Activated CD8-positive, alpha-beta T cell treated with anti-CD3 and anti-CD28 coated beads for 36 hours (primary cell): ENCODE measurements around the gene ANXA10. TPM values are rescaled to one million over a fixed set of nuclear protein-coding genes. Genes with fewer than 3 reads are reported as not detected.

Experiments
- ATAC-seq: fragments of 200-7000 bp; cut with Tn5 transposase; one replicate; pipeline ENCODE4 v1.10.0; 2021; ENCODE audit warnings: mild to moderate bottlenecking, moderate library complexity
- CTCF ChIA-PET: fragments of 350-600 bp; sonication (Branson Sonifier 250); formaldehyde crosslinking; loops from one replicate; lab custom pipeline; 2021; ENCODE audit warnings: antibody characterized with exemption; lab: Charles Lee
- POLR2A ChIA-PET: fragments of 350-600 bp; sonication (Branson Sonifier 250); formaldehyde crosslinking; loops from one replicate; lab custom pipeline; 2021; ENCODE audit warnings: antibody characterized with exemption; lab: Charles Lee
- DNase-seq: peaks from one replicate; pipeline ENCODE4 v3.0.0-alpha.2; 2020
- H3K27ac Mint-ChIP-seq: one replicate; pipeline ENCODE4 v1.8.0; 2021; ENCODE audit warnings: mild to moderate bottlenecking, mixed read lengths
- H3K27me3 Mint-ChIP-seq: one replicate; pipeline ENCODE4 v1.8.0; 2021; ENCODE audit warnings: mixed read lengths
- H3K36me3 Mint-ChIP-seq: one replicate; pipeline ENCODE4 v1.8.0; 2021; ENCODE audit warnings: low read depth, mixed read lengths
- H3K4me1 Mint-ChIP-seq: one replicate; pipeline ENCODE4 v1.8.0; 2021; ENCODE audit warnings: low read depth, mixed read lengths
- H3K4me3 Mint-ChIP-seq: one replicate; pipeline ENCODE4 v1.8.0; 2021; ENCODE audit warnings: mild to moderate bottlenecking, moderate library complexity, mixed read lengths
- H3K9me3 Mint-ChIP-seq: one replicate; pipeline ENCODE4 v1.8.0; 2021; ENCODE audit warnings: mixed read lengths
- CTCF ChIP-seq: fragments of 200-600 bp; IDR thresholded peaks from one replicate; pipeline ENCODE4 v1.8.0; 2022; ENCODE audit warnings: antibody characterized with exemption, mild to moderate bottlenecking
- intact Hi-C: fragments of 100-400 bp; cut with micrococcal nuclease; formaldehyde crosslinking; loops from one replicate; pipeline ENCODE4 v1.10.0; 2022
- total RNA-seq, 2 experiments: library from RNA; stranded (reverse); gene quantifications; one replicate each; pipeline ENCODE4 v1.2.3, GENCODE V29; 2021

The ANXA10 gene
- total RNA-seq, 2 experiments from 2014 or later, result not detected

- CTCF ChIA-PET, result no interaction called here
- DNase-seq, result peak; percentile 25
- H3K27ac Mint-ChIP-seq, result no peak overlapping the region
Measured at GRCh38 chr4:168199260-168199957, 107.1 kb downstream of the ANXA10 start.

GRCh38 chr4:168200685-168201084 lies 108.3 kb downstream of the ANXA10 start:
- intact Hi-C loops, result no loop called here
- Mint-ChIP-seq H3K27ac (no peak overlapping the region), H3K4me1 (no peaks in the 10 kb centered on the region), H3K4me3 (no peak overlapping the region), H3K27me3 (no peaks in the 10 kb centered on the region), H3K36me3 (peaks cover 5% of the 10 kb centered on the region), H3K9me3 (peaks cover 29% of the 10 kb centered on the region)
- ATAC-seq (no peak), DNase-seq (no peak)
- POLR2A ChIA-PET, result no interaction called here
- no peak for TF ChIP-seq CTCF
- CTCF ChIA-PET, result interaction anchor here (1.4 kb wide), 1 partner anchor 10 kb away, joined by 4 read pairs; no protein-coding TSS in a partner anchor

More at GRCh38 chr4:168199260-168199957, 107.1 kb downstream of the ANXA10 start:
- POLR2A ChIA-PET, result interaction anchor here (0.6 kb wide), 1 partner anchor 419 kb away, joined by 3 read pairs; no protein-coding TSS in a partner anchor
- intact Hi-C loops, result no loop called here
- no peaks in the 10 kb centered on the region for H3K4me1 Mint-ChIP-seq
- peaks cover 19% of the 10 kb centered on the region for H3K9me3 Mint-ChIP-seq
- no peak for TF ChIP-seq CTCF
- no peak overlapping the region for H3K4me3 Mint-ChIP-seq
- peak; percentile 69 for ATAC-seq
- no peaks in the 10 kb centered on the region for H3K27me3 Mint-ChIP-seq
- H3K36me3 Mint-ChIP-seq, result peaks cover 5% of the 10 kb centered on the region

GRCh38 chr4:168203233-168203911 lies 111.0 kb downstream of the ANXA10 start:
- ATAC-seq (no peak), DNase-seq (no peak)
- Mint-ChIP-seq H3K4me1 (no peaks in the 10 kb centered on the region), H3K9me3 (peaks cover 29% of the 10 kb centered on the region), H3K36me3 (peaks cover 7% of the 10 kb centered on the region), H3K27ac (no peak overlapping the region), H3K27me3 (no peaks in the 10 kb centered on the region), H3K4me3 (no peak overlapping the region)
- intact Hi-C loops, result no loop called here
- CTCF ChIA-PET, result no interaction called here
- no peak for TF ChIP-seq CTCF
- POLR2A ChIA-PET, result no interaction called here

GRCh38 chr4:168208957-168209614 lies 116.7 kb downstream of the ANXA10 start:
- H3K9me3 Mint-ChIP-seq, result peaks cover 21% of the 10 kb centered on the region
- H3K4me1 Mint-ChIP-seq, result no peaks in the 10 kb centered on the region
- ATAC-seq (no peak), DNase-seq (no peak)
- no peak overlapping the region for H3K27ac Mint-ChIP-seq
- intact Hi-C loops, result no loop called here
- TF ChIP-seq CTCF, result no peak
- no peak overlapping the region for H3K4me3 Mint-ChIP-seq
- POLR2A ChIA-PET, result no interaction called here
- peaks cover 6% of the 10 kb centered on the region for H3K36me3 Mint-ChIP-seq
- CTCF ChIA-PET, result interaction anchor here (1.3 kb wide), 1 partner anchor 224 kb away, joined by 3 read pairs; no protein-coding TSS in a partner anchor
- no peaks in the 10 kb centered on the region for H3K27me3 Mint-ChIP-seq
